GM19240 (cell line): Measurements from ENCODE around the gene RNU2-1.
"Not testable (repeated sequence)": the region's sequence is repeated elsewhere in the genome, so short reads cannot be mapped to it uniquely, and the experiment has no call there.

Experiments used
- DNase-seq: peaks from one replicate; pipeline ENCODE4 v3.0.0; 2011; ENCODE audit warnings: low spot score; ENCODE audit not compliant: insufficient read length

Gene RNU2-1

DNA sequence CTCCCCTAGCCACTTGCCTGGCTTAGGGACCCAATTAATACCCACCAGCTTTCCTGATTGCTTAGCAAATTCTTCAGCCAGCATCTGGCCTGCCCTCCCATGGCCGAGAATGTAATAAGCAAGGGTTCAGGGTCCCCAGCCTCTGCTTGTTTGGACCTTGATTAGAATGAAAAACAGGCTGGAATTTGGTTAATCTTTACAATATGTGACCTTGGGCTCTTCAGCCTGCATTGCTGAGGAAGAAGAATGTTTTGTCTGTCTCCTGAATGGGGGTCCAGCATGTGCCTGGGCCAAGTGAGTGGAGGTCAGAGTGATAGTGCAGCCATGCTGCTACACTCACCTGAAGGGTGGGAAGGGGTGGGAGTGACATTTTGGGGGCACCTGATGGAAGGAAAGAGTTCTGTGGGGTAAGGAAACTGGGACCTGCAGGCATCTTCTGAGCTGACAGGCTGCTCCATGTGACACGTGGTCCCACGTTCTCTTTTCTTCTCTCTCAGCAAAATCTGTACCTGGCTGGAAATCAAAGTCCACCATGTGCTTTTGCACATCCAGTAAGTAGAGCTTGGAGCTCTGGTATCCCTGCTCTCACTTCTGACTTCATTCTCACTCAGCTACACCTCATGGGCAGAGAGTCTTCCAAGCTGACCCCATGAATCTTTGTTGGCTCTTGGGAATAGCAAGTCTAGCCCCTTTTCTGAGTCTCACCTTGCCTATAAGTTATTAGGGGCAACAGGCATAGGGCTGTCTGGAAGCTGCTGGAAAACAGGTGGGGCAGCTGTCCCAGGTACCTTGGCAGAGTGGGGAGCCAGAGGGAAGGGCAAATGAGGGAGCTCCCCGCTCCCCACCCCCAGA lies 16.8 kb downstream of the RNU2-1 start:
- DNase-seq: no peak

DNA sequence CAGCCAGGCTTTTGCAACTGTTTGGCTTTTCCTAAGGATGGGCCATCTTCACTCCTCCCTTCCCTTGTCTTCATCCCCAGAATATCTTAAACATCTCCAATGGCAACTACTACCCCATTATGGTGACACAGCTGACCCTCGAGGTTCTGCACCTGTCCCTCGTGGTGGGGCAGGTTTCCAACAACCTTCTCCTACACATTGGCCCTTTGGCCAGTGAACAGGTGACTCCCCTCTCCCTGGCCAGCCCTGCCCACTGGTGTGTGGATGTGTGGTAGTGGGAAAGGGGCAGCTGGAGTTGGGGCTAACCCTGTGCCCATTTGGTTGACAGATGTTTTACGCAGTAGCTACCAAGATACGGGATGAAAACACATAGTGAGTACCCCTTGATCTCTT lies 17.4 kb downstream of the RNU2-1 start:
- DNase-seq: no peak

DNA sequence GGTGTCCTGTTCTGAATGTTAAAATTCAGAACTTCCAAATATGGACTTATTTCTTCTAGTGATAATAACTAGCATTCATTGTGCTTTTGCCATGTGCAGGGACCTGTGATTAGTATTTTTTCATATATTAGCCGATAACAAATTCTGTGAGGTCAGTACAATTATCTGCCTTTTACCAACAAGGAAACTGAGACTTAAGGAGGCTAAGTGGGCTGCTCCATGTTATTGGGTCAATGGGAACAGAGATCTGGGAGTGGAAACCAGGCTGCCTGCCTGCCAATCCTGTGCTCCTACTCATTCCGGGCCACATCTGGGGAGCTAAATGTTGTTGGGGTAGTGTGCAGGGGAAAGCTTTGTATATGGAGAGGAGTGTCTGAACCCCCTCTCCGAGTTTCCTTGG lies 18.4 kb downstream of the RNU2-1 start:
- DNase-seq: no peak

DNA sequence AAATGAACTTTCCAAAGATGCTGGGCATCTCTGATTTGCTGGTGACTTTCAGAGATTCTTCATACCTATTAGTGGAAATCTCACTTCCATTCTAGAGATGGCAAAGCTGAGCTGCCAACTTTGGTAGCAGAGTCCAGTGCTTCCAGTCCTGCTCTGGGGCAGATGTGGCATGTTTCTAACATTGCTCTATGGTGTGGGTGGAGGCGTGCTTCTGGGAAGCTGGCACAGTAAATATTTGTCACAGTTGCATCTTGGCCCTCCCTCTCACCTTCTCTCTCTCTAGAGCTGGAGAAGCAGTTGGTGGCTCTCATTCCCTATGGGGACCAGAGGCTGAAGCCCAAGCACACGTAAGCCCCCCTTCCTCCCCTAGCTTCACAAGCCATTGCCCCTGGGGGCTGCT lies 20.2 kb downstream of the RNU2-1 start:
- DNase-seq: no peak

DNA sequence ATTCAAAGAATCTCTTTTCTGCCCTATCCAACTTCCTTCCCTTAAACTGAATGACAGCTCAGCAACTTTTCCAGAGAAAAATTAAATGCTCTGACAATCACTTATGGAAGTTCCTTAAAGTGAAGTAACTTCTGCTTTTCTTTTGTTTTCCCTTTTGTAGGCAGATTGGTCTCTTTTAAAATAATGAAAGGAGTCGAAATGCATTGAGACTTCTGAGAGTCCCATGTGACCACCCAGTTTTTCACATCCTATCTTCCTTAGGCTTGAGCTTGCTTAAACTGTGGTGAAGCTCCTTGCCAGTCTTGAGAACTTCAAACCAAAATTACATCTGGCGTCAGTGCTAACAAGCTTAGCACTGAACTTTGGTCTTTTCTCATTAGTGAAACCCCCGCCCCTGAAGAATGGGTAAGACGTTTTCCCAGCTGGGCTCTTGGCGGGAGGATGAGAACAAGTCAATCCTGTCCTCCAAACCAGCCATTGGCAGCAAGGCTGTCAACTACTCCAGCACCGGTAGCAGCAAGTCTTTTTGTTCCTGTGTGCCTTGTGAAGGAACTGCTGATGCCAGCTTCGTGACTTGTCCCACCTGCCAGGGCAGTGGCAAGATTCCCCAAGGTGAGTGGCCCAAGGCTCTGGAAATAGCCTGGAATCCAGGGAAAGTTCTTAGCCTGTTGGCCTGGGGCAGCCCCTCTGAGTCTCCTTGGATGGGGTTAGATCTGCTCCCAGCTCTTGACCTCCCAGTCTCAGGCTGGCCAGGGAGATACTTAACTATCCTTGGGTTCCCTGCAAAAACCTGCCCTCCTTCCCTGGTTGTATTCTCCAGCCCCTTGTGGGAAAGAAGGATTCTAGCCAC lies 20.9 kb downstream of the RNU2-1 start:
- DNase-seq: no peak

DNA sequence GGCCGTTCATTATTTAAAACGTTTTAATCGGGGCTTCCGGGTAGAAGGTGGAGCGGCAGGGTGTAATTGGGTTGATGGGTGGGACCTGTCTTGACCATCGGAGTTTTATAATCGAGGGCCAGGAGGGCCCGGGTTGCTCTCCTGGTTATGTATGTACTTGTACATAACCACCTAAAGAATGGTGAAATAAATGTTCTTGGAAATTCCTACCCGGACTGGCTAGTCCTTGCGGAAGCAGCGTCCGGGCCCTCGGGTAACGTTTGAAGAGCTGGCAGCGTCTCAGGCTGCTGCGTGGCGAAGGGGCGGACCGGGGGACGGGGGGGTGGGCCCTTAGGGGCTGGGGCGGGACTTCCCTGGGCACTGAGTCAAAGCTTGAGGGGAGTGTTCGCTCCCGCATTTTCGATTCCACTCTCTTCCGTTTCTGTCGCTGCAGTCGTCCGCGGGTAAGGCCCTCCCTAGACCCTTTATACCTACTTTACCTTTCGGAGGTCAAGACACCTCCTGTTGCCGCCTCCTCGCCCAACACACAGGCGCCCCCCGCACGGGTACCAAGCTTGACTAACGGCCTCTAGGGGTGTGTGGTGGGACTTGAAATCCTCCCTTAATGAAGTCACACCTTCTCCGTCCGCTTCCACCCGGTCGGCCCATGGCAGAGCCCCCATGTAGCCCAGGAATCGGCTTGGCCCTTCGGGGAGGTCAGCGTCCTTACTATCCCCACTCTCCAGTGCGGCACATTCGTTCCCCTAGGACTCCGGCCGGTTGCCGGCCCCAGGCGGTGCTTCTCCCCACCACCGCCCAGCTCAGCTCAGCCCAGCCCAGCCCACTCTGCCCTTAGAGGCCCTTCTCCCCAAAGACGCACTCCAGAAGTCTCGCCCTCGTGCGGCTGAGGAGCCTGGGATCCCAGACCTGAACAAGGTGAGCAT lies 22.0 kb downstream of the RNU2-1 start, which contains the start of gene TMEM106A:
TMEM106A (plus strand) TSS at position 396 of the 923 bp plus-strand sequence. CDS start 1,167 bp downstream, outside the sequence.
- peak; percentile 88 for DNase-seq

DNA sequence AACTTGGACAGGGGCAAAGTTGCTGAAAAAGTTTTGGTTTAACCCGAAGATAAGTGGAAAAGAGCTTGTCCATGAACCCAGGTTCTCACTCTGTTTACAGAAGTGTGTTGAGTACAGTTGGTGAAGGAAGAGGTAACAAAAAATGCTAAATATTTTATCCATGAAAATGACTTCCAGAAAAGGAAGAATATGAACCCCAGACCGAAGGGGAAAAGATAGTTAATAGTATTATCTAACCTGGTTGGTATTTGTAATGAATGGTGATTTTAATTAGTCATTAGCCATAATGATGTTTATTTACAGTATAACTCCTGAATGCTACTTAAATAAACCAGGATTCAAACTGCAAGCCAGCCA lies 22.7 kb downstream of the RNU2-1 start:
- no peak for DNase-seq

DNA sequence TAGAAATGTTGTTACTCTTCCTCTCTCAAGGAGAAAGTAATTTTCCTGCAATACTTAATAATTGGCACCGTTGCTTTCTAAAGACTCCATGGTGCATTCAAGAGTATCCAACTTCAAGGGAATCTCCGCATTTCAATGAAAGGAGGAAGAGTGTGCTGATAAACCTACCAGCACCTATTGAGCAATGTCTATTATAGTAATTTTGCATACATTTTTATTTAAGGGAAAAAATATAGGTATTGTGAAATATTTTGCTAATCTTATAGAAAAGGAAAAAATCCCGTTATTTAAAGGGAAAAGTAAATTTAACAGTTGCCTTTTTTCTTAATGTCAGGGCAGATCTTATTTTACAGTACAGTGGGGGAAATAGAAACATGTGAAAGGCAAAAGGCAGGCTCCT lies 23.2 kb downstream of the RNU2-1 start:
- DNase-seq: no peak

DNA sequence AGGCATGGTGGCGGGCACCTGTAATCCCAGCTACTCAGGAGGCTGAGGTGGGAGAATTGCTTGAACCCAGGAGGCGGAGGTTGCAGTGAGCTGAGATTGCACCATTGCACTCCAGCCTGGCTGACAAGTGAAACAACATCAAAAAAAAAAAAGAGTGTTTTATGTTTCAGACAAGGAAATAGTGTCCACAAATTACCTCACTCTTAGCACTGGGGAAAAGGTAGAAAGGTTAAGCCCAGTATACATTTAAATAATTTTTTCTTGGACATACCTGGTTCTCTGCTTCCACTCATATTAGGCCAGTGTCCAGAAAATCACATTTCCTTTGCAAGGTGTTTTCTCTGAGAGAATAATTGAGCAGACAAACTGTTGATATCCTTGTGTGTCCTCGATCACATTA lies 30.8 kb downstream of the RNU2-1 start:
- not testable (repeated sequence) for DNase-seq

DNA sequence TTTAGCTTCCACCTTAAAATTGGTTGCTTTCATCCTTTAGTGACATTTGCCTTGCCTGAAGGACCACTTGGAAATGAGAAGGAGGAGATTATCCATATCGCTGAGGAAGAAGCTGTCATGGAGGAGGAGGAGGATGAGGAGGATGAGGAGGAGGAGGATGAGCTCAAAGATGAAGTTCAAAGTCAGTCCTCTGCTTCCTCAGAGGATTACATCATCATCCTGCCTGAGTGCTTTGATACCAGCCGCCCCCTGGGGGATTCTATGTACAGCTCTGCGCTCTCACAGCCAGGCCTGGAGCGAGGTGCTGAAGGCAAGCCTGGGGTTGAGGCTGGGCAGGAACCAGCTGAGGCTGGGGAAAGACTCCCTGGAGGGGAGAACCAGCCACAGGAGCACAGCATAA lies 33.6 kb downstream of the RNU2-1 start:
- no peak for DNase-seq

DNA sequence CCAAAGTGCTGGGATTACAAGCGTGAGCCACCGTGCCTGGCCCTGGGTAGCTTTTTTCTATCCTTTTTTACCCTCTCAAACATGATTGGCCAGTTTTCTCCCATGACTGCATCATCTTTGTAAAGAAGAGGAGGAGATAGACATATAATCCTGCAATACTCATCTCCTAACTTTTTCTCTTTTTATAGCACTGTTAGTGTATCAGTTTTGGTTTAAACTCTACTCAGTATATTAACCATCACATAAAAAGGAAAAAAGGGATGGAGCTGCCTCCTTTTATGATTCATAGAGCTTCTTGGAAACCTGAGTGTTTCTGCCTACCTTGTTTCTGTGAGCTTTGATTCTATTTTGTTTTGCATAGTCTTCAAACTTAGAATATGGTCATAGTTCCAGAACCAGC lies 34.1 kb downstream of the RNU2-1 start:
- DNase-seq: no peak

DNA sequence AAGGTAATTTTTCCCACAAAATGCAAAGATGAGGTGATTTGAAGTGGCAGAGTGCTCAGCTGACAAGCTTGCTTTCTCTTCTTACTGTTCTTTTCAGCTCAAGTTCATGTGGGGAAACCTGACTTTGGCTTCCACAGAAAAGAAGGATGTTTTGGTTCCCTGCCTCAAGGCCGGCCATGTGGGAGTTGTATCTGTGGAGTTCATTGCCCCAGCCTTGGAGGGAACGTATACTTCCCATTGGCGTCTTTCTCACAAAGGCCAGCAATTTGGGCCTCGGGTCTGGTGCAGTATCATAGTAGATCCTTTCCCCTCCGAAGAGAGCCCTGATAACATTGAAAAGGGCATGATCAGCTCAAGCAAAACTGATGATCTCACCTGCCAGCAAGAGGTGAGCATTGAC lies 40.5 kb downstream of the RNU2-1 start:
- no peak for DNase-seq

DNA sequence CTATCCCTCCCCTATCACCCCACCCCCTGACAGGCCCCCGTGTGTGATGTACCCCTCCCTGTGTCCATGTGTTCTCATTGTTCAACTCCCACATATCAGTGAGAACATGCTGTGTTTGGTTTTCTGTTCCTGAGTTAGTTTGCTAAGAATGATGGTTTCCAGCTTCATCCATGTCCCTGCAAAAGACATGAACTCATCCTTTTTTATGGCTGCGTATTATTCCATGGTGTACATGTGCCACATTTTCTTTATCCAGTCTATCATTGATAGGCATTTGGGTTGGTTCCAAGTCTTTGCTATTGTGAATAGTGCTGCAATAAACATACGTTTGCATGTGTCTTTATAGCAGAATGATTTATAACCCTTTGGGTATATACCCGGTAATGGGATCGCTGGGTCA lies 47.1 kb downstream of the RNU2-1 start:
- not testable (repeated sequence) for DNase-seq

DNA sequence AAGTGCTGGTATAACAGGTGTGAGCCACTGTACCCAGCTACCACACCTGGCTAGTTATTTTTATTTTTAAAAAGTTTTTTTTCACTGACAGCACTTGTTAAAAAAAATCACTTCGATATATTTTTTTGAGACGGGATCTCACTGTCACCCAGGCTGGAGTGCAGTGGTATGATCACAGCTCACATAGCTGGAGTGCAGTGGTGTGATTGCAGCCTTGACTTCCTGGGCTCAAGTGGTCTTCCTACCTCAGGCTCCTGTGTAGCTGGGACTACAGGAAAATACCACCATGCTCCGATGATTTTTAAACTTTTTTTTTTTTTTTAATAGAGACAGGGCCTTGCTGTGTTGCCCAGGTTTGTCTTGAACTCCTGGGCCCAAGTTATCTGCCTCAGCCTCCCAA lies 49.9 kb downstream of the RNU2-1 start:
- no peak for DNase-seq
